ENCODE measurements around the gene MAP2K2. TPM values are rescaled to one million over a fixed set of nuclear protein-coding genes. Genes with fewer than 3 reads are reported as not detected.

Gene MAP2K2
- total RNA-seq, 1 donor from 2014 or later, result 107 TPM

DNA sequence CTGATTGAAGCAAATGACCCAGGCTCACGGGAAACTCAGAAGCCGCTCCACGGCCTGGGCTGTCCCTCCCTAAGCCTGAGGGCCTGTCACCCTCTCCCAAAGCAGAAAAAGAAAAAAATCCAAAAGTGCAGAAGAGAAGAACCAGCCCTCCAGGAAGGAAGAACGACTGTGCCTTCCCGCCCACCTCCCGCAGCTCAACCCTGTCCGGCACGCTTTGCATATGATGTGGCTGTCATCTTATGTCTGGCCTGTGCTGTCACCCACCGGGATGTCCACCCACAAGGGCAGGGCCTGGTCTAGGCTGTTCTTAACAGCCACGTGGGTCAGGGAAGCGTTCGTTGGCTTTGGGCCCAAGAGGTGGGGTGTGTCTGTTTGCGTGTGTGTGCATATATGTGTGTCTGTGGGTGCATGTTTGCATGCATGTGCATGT is 70.9 kb downstream of the MAP2K2 start:
- DNase-seq (ENCODE audit: low spot score), result no peak
- intact Hi-C loops (cut with DNase I), result no loop called here

DNA sequence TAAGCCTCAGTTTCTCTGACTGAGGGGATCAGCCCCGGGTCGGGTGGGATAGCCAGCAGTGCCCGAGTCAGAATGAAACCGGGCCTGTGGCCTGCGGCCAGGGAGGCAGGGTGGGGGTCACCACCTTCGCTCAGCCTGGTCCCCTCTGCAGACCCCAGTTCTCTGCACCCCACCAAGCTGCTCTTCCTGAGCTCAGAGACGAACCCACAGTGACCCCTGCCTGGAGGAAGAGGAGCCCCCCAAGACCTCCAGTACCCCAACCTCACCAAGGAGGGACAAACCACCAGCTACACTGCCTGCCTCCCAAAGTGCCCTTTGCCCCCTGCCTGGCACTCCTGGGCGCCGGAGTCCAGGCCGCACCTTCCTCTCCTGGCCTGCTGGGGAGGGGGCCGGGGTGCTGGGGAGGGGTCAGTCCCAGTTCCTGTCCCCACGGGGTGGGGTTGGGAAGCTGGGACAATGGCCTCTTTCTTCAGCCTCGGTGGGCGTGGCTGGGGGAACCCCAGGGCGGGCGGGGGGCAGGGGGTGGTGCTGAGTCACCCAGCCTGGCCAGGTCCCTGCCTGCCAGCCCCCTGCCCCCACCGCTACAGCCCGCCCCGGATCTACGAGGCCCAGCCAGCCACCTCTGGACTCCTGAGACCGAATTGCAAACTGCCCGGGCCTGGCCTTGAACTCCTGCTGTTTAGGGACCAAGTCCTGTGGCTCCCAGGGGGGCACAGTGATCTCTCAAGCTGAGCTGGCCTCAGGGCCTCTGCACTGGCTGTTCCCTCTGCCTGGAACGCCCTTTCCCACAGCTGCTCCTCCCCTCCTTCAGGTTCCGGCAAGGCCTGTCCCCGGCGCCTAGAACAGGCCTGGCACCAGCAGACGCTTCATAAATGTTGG is 71.6 kb downstream of the MAP2K2 start:
- intact Hi-C loops (cut with DNase I), result no loop called here
- DNase-seq (ENCODE audit: low spot score), result no peak

DNA sequence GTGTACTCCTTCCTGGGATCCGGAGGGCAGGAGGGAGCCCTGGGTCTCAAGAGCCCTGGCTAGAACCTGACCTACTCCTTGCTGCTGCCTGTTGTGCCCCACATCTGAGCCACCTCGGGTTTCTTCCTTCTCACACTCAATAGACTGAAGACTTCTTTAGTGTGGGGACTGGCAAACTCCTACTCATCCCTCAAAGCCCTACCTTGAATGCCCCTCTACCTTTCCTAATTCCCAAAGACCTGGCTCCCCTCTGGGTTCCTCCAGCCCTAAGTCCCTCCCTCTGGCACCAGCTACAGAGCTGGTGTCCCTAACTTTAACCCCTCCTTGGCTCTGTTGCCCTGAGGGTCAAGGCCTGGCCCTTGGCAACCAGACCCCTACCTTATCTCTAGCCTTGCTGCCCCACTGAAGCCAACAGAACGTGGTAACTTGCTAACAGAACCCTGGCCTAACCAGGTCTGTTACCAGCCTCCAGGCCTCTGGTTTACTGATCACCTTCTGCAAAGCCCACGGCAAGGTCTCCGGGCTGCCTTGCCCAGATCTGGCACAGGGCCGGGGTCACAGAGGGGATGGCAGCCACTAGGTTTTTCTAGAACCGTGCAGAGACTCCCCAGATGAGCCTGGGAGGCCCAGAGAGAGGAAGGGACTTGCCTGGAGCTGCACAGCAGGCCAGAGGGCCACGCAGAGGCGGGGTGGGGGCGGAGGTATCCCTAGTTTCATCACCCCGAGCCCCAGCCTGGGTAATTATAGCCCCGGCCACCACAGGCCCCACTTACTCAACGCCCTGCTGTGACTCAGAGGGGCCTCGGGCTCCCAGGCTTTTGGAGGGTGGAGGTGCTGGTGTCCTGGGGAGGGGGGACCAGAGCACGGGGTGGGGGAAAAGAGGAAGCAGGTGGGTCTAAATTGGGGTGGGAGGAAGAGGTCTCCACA is 72.5 kb downstream of the MAP2K2 start:
- no peak for DNase-seq (ENCODE audit: low spot score)
- intact Hi-C loops (cut with DNase I), result no loop called here

DNA sequence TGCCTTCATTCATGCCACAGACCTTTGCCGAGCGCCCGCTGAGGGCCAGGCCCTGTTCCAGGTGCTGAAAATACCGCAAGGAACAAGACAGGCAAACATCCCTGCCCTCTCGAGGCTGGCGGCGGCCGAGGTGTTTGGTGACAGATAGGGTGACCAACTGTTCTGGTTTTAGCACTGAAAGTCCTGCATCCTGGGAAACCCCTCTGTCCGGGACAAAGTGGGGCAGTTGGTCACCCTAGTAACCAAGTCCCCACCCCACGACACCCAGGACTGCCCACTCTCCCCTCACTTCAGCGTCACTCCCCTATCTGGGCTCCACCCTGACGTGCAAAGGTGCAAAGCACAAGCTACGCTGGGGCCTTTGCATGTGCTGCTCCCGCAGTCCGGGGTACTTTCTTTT is 74.5 kb downstream of the MAP2K2 start:
- intact Hi-C loops (cut with DNase I), result no loop called here

DNA sequence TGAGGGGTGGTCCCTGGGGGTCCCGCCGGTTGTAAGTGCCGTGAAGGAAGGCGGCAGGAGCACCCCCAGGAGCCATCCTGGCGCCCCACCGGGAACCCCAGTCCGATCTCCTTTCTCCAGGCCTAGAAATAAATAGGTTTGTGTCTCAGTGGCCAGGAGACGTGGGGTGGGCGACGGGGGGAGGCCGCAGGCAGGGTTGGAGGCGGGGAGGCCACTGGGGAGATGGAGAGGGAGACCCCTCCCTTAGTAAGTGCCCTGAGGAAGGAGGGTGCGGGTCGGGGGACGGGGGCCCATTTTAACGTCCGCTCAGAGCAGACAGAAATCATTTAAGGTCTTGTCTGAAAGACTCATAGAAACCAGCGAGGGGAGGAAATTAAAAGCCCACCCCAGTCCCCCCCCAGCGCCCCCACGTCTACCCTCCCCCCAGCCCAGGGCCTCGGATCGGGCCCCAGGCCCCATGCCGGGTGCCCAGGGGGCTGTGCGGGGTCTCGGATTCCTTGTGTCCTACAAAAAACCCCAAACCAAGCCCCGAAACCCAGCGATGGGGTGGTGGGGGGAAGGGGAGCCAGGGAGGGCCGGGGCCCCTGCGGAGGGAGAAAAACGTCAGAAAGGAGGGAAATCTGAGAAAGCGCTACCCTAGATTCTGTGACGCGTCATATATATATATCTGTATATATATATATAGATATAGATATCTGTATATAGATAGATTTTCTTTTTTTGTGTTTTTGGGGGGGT is 76.8 kb downstream of the MAP2K2 start:
- no peak for DNase-seq (ENCODE audit: low spot score)
- intact Hi-C loops (cut with DNase I), result no loop called here

More for the DNA sequence above, 74.5 kb downstream of the MAP2K2 start:
- DNase-seq (ENCODE audit: low spot score), result no peak

DNA sequence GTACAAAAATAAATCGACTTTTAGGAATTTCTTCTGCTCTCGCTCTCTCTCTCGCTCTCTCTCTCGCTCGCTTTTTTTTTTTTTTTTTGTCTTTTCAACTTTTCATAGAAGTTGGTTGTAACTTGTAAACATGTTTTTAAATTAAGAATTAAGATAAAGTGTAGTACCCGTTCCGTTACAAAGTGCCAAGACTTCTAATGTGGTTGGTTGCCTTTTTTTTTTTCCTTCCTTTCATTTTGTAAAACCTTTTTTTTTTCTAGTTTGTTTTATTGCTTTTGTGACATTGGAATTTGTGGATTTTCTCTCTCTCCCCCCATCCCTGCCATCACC is 77.6 kb downstream of the MAP2K2 start:
- intact Hi-C loops (cut with DNase I), result no loop called here
- DNase-seq (ENCODE audit: low spot score), result no peak

DNA sequence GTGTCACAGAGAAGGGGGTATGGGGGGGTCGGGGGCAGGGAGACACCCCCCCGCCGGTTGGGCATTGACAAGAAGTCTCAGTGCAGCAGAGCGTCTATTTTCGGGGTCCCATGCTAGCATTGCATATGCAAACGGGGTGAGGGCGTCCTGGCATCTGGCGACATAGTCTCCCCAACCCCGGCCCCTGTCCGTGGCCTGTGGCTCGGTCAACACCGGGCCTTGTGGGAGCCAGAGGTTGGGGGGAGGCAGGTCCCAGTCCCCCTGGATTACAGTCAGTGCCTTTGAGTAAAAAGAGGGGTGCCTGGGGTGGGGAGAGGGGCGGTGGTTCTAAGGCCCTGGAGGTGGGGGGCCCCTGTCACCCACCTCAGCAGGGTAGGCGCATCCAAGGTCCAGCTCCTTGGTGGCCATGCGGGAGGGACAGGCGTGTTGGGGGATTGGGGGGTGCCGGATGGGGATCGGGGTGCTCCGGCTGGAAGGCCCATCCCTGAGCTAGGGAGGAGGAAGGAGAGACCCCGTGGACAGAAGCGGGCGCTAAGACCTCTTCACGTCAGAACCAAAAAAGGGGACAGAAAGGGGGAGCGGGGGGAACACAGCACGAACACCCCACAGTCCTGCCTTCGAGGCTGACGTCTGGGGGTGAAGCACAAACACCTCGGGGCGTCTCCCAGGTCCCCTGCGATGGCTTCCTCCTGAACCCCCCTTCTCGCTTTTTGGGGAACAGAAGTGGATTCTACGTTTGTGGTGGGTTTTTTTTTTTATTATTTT is 78.1 kb downstream of the MAP2K2 start:
- intact Hi-C loops (cut with DNase I), result no loop called here
- no peak for DNase-seq (ENCODE audit: low spot score)

DNA sequence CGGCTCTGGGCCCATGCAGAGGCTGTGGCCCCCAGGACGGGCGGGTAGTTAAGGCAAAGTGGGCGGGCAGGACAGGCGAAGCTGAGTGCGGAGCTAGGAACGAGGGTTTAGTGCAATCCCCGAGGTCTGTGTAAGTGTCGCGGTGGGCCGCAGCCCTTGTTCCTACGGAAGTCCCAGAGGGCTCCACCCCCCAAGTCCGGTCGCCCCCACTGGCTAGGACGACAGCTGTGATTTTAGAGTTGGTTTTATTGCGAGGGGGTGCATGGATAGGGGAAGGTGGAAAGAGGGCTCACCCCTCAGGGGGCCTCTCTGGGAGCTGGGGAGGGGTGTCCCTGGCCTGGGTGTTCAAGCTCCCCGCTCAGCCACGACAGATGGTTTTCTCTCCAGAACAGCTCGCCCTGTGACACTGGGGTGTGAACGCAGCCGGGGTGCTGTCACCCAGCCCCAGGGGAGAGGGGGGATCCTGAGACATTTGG is 78.9 kb downstream of the MAP2K2 start:
- no peak for DNase-seq (ENCODE audit: low spot score)
- intact Hi-C loops (cut with DNase I), result no loop called here

DNA sequence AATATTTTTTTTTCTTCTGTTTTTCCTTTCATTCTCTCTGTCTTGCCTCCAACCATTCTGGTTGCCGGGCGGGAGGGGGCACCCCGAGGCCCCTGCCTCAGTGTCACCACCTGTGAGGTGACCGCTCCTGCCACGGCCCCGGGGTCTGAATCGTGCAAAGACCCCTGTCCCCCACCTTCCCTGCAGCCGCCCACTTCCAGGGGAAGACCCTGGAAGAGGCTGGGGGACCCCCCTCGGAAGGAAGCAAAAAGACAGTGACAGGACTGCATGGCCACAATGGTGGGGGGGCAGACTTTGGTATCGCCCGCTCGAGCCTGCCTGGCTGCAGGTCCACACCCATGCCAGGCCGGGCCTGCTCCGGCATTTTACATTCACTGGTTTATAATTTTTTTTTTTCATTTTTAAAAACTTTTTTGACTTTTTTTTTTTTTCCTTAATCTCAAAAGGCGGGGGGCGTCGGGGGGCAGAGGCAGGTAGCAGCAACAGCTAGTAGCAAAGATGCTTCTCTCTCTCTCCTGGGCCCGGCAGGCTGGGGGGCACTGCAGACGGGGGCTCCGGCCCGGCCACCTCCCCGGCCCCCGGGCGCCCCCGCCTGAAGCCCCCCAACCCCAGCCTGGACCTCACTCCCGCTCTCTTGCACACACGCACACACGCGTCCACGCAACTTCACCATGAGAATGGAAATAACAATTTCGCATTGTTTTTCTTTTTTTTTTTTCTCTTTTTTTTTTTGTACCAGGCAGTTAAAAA is 79.8 kb downstream of the MAP2K2 start:
- DNase-seq (ENCODE audit: low spot score), result no peak

DNA sequence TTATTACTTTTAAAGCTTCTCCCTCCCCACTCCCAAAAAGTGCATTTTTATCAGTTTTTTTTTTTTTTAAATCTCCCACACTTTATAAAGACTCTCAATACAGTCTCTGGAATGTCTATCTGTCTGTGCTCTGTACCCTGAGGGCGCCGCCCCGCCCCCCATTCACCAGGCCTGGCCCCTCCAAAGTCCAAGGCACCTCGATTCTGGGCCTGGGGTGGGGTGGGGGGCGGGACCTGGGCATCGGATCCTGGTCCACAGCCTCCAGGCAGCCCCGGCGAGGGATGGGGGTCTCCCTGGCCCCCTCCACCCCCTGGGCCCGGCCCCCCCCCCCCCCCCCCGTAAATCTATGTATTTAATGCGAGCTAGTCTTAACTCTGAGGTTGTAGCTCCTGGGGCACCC is 80.5 kb downstream of the MAP2K2 start:
- no peak for DNase-seq (ENCODE audit: low spot score)

More for the DNA sequence above, 79.8 kb downstream of the MAP2K2 start:
- intact Hi-C loops (cut with DNase I), result no loop called here

DNA sequence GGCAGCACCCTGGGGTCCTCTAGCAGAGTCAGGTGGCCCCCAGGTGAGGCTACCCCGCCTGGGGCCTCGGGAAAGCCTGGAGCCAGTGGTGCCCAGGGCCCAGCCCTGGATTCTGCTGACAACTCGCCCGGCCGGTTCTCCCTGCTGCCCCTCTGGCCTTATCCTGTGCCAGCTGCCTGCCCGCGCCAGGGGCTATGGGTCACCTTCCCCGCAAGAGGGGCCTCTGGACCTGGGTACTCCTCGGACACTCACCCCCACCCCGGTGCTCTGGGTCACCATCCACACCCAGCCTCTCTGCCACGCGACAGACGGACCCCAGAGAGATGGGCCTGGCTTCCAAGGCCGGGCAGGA is 81.2 kb downstream of the MAP2K2 start:
- intact Hi-C loops (cut with DNase I), result no loop called here
- DNase-seq (ENCODE audit: low spot score), result no peak

More for the DNA sequence above, 80.5 kb downstream of the MAP2K2 start:
- intact Hi-C loops (cut with DNase I), result no loop called here

DNA sequence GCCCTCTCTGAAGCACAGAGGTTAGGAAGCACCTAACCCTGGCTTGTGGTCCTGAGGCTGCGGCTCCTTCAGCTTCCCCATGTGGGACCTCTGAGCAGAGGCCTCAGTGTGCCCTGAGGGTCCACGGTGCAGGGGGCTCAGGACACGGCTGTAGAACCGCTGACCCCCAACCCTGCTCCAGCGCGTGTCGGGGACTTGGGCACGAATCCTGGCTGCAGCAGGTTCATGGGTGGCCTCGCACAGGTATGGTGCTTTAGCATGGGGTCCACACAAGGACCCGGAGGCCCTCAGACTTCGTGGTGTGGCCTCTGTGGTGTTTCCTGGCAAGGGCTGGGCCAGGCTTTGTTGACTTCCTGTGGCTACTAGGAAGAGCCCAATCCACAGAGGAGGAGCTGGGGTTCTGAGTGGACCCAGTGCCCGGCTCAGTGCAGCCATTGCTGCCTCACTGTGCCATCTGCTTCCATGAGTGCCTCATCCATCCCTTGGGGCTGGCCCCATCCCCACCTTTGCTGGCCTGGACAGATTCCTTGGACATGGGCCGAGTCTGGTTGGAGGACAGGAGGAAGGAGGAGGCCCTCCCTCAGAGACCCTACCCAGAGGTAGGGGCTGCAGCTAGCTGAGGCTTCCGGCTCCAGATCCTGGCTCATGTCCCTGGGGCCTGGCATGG is 81.7 kb downstream of the MAP2K2 start:
- intact Hi-C loops (cut with DNase I), result no loop called here
- no peak for DNase-seq (ENCODE audit: low spot score)

Other genes with a start within 250 kb of the MAP2K2 start
- gene ATCAY, start 243.4 kb downstream of the MAP2K2 start, total RNA-seq, result not detected
- gene NMRK2, start 191.1 kb downstream of the MAP2K2 start, total RNA-seq, result 568 TPM
- gene DAPK3, start 153.0 kb downstream of the MAP2K2 start, total RNA-seq, result 180 TPM
- gene EEF2, start 138.7 kb downstream of the MAP2K2 start, total RNA-seq, result 1,625 TPM
- gene PIAS4, start 116.4 kb downstream of the MAP2K2 start, total RNA-seq, result 18.4 TPM
- 29.9 TPM for gene ZBTB7A, start 57.2 kb downstream of the MAP2K2 start, total RNA-seq
- not detected for gene CREB3L3, start 29.5 kb upstream of the MAP2K2 start, total RNA-seq
- 14.9 TPM for gene SIRT6, start 58.4 kb upstream of the MAP2K2 start, total RNA-seq
- gene ANKRD24, start 58.6 kb upstream of the MAP2K2 start, total RNA-seq, result 1.6 TPM
- not detected for gene EBI3, start 105.4 kb upstream of the MAP2K2 start, total RNA-seq
- 11.7 TPM for gene YJU2, start 123.0 kb upstream of the MAP2K2 start, total RNA-seq
- gene SHD, start 155.1 kb upstream of the MAP2K2 start, total RNA-seq, result not detected
- gene TMIGD2, start 178.3 kb upstream of the MAP2K2 start, total RNA-seq, result not detected
- gene FSD1, start 180.5 kb upstream of the MAP2K2 start, total RNA-seq, result 0.24 TPM
- 0.83 TPM for gene STAP2, start 214.7 kb upstream of the MAP2K2 start, total RNA-seq
- 14.9 TPM for gene MPND, start 219.4 kb upstream of the MAP2K2 start, total RNA-seq